ENCODE measurements around the gene TMEM42. TPM values are rescaled to one million over a fixed set of nuclear protein-coding genes. Genes with fewer than 3 reads are reported as not detected.

Gene TMEM42
- total RNA-seq, result 10 to 100 TPM in 3 of 4 donors, 1 to 10 TPM in 1; 6.8 to 23.8 (median 19.7) TPM

GRCh38 chr3:44861412-44862225, at the start of gene TMEM42:
Gene TMEM42 (plus strand): TSS chr3:44861912. CDS start chr3:44861925, 13 bp downstream.
- no peak for TF ChIP-seq CTCF (IDR thresholded peaks at IDR 0.05; ENCODE audit: low read depth)

- TF ChIP-seq CTCF (IDR thresholded peaks at IDR 0.05; ENCODE audit: low read depth), result no peak
These were observed 47.0 kb upstream of the TMEM42 start for GRCh38 chr3:44814751-44815150.

GRCh38 chr3:44825264-44825925, 36.3 kb upstream of the TMEM42 start:
- no peak for TF ChIP-seq CTCF (IDR thresholded peaks at IDR 0.05; ENCODE audit: low read depth)

GRCh38 chr3:44827196-44827595, 34.5 kb upstream of the TMEM42 start:
- TF ChIP-seq CTCF (IDR thresholded peaks at IDR 0.05; ENCODE audit: low read depth), result no peak

GRCh38 chr3:44831232-44831631, 30.5 kb upstream of the TMEM42 start:
- no peak for TF ChIP-seq CTCF (IDR thresholded peaks at IDR 0.05; ENCODE audit: low read depth)

GRCh38 chr3:44832032-44832431, 29.7 kb upstream of the TMEM42 start:
- TF ChIP-seq CTCF (IDR thresholded peaks at IDR 0.05; ENCODE audit: low read depth), result no peak

- TF ChIP-seq CTCF (IDR thresholded peaks at IDR 0.05; ENCODE audit: low read depth), result no peak
These were observed 28.7 kb upstream of the TMEM42 start for GRCh38 chr3:44832965-44833364.

Data from subcutaneous adipose tissue (tissue), 4 donors.